BE2C (cell line): Measurements from ENCODE around the gene SIAH2.

ENCODE experiments used
- DNase-seq: peaks from one replicate; pipeline ENCODE4 v3.0.0-alpha.2; 2020
- H3K27me3 ChIP-seq: fragments of 250-450 bp; sonication (Bioruptor Pico); 2 replicates; pipeline ENCODE4 v1.5.1; 2020; ENCODE audit warnings: mild to moderate bottlenecking
- H3K36me3 ChIP-seq: fragments of 250-450 bp; sonication (Bioruptor Pico); 2 replicates; pipeline ENCODE4 v1.5.1; 2020; ENCODE audit warnings: mild to moderate bottlenecking
- H3K4me1 ChIP-seq: fragments of 250-450 bp; sonication (Bioruptor Pico); 2 replicates; pipeline ENCODE4 v1.5.1; 2020
- H3K4me3 ChIP-seq: 2 replicates; pipeline ENCODE4 v1.5.1; 2011; ENCODE audit warnings: low read depth, low read length
- H3K9me3 ChIP-seq: fragments of 250-450 bp; sonication (Bioruptor Pico); 2 replicates; pipeline ENCODE4 v1.5.1; 2020
- TF ChIP-seq, protein P1 (sequence below): IDR thresholded peaks from 2 replicates; pipeline ENCODE4 v1.5.1; 2012; ENCODE audit warnings: mild to moderate bottlenecking, low read depth, low read length

SIAH2 gene

DNA sequence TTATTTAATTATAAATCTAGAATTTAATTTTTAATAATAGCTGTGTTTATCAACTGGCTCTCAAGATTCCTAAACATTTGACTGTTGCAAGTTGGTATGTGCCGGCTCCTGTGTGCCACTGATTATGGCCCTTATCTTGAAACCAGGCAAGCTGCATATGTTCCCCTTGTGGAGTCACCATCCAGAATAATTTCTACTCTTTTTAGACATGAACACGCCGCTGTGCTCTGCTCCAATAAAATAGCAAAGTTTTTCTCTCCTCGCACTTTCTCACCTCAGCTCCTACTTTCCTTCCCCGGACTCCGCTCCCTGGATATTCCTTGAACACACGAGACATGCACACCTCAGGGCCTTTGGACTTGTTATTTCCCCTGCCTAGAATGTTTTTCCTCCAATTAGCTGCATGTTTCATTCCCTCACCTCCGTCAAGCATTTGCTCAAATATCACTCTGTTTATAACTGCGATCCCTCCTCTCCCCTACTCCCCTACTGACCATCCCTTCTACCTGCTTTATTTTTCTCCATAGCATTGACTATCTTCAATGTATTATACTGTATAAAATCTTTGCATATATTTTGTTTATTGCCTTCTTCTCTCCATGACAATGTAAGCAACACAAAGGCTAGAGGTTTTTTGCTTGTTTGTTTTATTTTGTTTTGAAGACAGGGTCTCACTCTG is 33.1 kb downstream of the SIAH2 start:
- Histone ChIP-seq H3K4me3 (no peak overlapping the region), H3K4me1 (no peaks in the 10 kb centered on the region; the same call in 1 of the 2 replicates), H3K9me3 (no peaks in the 10 kb centered on the region), H3K27me3 (no peaks in the 10 kb centered on the region), H3K36me3 (no peaks in the 10 kb centered on the region)
- TF ChIP-seq, protein P1, sequence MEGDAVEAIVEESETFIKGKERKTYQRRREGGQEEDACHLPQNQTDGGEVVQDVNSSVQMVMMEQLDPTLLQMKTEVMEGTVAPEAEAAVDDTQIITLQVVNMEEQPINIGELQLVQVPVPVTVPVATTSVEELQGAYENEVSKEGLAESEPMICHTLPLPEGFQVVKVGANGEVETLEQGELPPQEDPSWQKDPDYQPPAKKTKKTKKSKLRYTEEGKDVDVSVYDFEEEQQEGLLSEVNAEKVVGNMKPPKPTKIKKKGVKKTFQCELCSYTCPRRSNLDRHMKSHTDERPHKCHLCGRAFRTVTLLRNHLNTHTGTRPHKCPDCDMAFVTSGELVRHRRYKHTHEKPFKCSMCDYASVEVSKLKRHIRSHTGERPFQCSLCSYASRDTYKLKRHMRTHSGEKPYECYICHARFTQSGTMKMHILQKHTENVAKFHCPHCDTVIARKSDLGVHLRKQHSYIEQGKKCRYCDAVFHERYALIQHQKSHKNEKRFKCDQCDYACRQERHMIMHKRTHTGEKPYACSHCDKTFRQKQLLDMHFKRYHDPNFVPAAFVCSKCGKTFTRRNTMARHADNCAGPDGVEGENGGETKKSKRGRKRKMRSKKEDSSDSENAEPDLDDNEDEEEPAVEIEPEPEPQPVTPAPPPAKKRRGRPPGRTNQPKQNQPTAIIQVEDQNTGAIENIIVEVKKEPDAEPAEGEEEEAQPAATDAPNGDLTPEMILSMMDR = no peak
- DNase-seq = no peak

GRCh38 chr3:150727653-150728502 is 35.1 kb downstream of the SIAH2 start:
- no peaks in the 10 kb centered on the region for H3K36me3 ChIP-seq
- no peaks in the 10 kb centered on the region for H3K9me3 ChIP-seq
- no peak overlapping the region for H3K4me3 ChIP-seq
- H3K4me1 ChIP-seq = peaks cover 2% of the 10 kb centered on the region; the same call in 1 of the 2 replicates
- no peak for DNase-seq
- TF ChIP-seq, protein P1 = no peak
- H3K27me3 ChIP-seq = no peaks in the 10 kb centered on the region

DNA sequence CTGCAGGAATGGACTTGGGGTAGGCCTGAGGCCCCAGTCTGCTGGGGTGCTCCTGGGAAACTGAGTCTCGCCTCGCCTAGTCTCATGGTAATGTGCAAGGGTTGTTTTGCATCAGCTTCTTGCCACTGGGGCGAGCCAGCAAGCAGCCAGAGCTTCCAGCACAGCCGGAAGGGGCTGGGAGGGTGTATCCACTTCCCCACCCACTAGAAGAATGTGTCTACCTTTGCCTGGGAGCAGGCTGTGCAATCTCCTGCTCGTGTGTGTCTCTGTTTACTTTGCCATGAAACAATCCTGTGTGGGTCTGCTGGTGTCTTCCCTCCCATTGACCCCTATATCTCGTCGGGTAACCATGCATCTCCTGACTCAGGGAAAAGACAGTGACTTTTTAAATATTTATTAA is 37.4 kb downstream of the SIAH2 start:
- no peaks in the 10 kb centered on the region for H3K36me3 ChIP-seq
- peaks cover 2% of the 10 kb centered on the region; the same call in 1 of the 2 replicates for H3K4me1 ChIP-seq
- DNase-seq = no peak
- no peak overlapping the region for H3K4me3 ChIP-seq
- TF ChIP-seq, protein P1 = no peak
- H3K9me3 ChIP-seq = no peaks in the 10 kb centered on the region
- H3K27me3 ChIP-seq = no peaks in the 10 kb centered on the region

- TF ChIP-seq, protein P1 = no peak
- Histone ChIP-seq H3K4me3 (no peak overlapping the region), H3K9me3 (no peaks in the 10 kb centered on the region), H3K27me3 (no peaks in the 10 kb centered on the region), H3K36me3 (no peaks in the 10 kb centered on the region), H3K4me1 (peaks cover 2% of the 10 kb centered on the region; the same call in 1 of the 2 replicates)
- DNase-seq = no peak
These were observed 39.0 kb downstream of the SIAH2 start for GRCh38 chr3:150723946-150724345.

GRCh38 chr3:150722267-150722666 is 40.7 kb downstream of the SIAH2 start:
- Histone ChIP-seq H3K4me1 (peaks cover 2% of the 10 kb centered on the region; the same call in 1 of the 2 replicates), H3K9me3 (no peaks in the 10 kb centered on the region), H3K27me3 (no peaks in the 10 kb centered on the region), H3K4me3 (no peak overlapping the region), H3K36me3 (no peaks in the 10 kb centered on the region)
- no peak for DNase-seq
- TF ChIP-seq, protein P1 = no peak
